Measurements from ENCODE around the gene ENTR1.

ENTR1 gene

DNA sequence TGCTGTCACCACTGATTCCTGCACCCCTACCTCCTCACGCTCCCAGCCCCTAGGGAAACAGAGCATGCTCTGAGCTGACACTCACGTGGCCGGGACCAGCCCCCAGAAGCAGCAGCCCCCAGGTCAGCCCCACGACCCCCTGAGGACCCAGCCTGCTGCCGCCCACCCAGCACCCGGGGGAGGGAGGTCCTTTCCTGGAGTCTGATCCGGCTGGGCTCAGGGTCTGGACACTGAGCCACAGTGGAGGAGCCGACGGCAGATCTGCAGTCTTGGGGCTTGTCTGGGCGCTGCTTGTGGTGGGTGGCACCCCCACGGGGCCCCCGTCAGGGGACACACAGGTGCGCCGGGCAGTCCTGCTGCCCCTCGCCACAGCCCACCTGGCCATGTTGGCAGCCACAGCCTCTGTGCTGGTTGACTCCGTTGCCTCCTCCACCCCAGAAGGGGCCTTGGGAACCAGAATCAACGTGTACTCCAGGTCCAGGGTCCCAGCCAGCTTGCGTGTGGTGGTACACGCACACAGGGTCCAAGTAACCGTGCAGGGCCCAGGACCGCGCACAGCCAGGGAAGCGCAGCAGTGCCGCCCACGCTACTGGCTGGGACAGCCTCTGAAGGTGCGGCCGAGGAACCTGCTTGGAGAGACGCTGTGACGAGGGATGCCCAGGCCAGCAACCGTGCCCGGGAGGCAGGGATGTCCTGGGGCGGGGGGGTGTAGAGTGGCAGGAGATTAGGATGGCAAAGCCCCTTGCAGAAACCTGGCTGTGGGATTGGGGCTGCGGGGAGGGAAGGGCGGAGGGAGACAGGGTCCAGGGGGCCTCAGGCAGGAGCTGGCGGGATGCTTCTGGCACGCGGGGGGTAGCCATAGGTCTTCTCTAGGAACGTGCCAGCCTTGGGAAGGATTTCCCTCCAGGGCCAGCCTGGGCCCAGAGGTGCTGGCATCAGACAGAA is 50.4 kb downstream of the ENTR1 start:
- no peak for DNase-seq

DNA sequence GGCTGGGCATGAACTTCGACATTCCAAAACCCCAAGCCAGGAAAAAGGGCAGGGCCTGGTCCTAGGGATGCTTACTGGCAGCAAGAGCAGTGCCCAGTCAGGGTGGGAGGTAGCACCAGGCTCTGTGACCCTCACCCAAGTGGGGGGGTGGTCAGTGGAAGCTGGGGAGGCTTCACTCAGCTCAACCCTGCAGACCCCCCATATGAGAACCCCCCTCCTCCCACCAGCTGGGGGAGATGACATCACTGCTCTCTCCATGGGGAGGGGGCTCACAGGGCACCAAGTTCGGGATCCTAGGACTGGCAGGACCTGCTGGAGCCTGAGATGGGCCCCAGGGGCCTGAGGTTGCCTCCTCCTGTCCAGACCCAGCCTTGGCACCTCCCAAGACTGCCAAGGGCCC is 51.5 kb downstream of the ENTR1 start:
- DNase-seq = no peak

DNA sequence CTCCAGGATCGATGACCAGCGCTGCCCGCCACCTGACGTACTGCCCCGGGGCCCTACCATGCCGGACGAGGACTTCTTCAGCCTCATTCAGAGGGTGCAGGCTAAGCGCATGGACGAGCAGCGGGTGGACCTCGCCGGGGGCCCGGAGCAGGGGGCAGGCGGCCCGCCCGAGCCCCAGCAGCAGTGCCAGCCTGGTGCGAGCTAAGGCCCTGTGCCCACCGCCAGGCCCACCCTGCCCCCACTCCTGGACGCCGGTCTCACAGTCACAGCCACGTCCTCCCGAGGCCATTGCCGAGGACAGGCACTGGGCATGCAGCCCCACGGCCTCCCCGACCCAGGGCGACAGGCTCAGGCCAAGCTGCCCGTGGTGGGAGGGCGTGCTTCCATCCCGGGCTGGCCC is 52.4 kb downstream of the ENTR1 start:
- no peak for DNase-seq

DNA sequence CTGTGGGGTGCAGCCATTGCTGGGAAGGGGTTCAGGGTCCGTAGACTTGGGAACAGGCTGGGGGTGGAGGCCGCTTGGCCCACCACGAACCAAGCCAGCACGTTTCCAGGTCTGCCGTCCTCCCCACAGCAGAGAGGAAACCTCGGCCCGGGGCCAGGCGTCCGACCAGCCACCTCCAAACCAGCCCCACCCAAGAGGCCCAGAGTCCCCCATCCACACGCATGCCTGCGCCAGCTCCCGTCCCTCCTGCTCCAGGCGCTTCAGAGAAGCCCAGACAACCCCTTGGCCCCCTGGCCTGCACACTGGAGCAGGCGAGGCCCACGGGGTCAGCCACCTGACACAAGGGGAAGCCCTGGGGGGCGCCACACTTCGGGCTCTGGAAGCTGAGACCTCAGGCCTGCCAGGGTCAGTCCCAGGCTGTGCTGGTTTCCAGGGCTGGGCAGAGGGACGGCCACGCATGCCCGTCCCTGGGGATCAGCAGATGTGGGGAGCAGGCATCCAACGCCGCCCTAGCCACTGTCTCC is 53.1 kb downstream of the ENTR1 start:
- no peak for DNase-seq

DNA sequence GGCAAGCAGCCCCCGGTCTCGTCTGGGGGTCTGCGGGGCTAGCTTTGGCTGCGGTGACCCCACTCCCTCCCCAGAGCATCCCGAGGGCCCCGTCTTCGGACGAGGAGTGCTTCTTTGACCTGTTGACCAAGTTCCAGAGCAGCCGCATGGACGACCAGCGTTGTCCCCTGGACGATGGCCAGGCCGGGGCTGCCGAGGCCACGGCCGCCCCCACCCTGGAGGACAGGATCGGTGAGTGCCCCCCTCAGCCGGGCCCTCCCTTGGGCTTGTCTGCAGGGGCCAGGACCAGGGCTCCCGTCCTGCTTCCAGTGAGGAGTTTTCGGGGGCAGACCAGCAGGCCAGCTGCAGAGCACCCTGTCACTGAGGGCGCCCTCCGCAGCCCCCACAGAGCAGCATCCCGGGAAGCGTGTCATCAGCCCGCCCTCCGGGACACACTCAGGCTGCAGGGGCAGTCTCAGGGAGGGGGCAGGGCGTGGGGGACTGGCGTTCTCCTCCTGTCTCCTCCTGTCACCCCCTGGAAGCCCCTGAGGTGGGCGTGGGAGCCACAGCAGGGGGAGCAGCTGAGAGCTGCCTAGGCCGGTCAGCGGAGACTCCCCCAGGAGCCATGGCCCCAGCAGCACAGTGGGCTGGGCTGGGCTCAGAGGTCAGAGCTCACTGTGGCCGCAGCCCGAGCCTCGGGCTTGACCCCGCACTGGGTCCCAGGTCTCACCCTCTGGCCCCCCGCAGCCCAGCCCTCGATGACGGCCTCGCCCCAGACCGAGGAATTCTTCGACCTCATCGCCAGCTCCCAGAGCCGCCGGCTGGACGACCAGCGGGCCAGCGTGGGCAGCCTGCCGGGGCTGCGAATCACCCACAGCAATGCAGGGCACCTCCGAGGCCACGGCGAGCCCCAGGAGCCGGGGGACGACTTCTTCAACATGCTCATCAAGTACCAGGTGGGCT is 54.5 kb downstream of the ENTR1 start:
- no peak for DNase-seq

DNA sequence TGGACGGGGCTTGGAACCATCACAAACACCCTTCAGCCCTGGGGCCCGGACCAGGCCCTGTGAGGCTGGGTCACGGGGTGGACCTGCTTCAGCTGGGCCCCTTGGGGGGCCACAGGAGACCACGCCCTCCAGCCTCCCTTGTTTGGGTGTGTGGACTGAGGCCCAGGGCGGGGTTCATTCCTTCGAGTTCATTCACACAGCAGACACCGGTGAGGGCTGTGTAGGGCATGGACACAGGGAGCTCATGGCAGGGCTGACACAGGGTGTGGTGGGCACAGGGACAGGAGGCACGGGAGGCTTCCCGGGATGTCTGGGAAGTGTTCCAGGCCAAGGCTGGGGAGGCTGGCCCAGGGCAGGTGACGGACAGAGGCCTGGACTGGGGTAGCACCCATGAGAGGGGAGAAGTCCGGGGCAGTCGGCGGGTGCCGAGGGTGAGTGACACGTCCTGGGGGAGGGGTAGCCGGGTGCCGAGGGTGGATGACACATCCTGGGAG is 55.8 kb downstream of the ENTR1 start:
- DNase-seq = no peak

DNA sequence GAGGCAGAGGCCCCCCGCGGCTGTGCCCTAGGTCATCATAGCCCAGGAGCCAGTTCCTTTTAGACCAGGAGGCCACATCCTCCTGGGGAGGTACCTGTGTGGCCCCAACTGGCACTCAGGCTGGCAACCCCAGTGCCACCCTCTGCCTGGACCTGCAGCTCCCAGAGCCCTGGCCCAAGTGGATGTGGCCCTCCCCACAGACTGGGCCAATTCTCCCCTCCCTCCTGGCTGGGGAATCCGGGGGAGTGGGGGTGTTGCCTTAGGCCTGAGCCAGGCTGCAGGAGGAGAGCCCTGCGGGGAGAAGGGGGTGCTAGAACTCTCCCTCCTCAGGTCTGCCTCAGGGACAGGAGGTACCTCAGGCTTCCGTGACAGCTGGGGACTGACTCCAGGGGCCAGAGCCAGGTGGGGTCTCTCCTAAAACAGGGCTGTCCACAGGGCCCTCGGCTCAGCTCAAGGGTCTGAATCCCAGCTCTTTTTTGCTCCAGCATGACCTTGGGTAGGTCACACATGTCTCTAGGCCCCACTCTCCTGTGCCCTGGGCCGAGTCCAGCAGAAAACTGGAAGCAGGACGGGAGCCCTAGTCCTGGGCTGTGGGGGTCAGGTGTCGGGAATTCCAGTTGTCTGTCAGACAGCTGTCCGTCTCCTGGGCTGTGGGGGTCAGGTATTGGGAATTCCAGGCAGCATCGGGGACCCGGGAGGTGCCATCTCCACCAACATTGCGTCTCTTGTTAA is 56.5 kb downstream of the ENTR1 start:
- no peak for DNase-seq

DNA sequence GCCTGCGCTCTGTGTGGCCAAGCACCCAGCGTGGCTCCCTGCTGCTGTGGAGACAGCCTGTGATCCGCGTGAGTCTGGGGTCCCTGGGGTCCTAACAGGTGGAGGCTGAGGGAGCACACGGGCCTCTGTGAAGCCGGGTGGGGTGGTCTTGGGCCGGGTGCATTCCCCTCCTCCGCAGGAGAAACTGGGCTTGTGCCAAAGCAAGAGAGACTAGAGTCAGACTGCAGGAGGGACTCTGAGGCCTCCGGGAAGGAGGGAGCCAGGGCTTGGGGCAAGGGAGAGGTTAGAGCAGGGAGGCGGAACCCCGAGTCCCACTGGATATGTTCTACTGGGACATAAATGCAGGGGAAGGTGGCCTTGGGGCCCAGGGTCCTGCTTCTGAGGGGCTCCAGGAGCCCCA is 57.3 kb downstream of the ENTR1 start:
- DNase-seq = no peak

DNA sequence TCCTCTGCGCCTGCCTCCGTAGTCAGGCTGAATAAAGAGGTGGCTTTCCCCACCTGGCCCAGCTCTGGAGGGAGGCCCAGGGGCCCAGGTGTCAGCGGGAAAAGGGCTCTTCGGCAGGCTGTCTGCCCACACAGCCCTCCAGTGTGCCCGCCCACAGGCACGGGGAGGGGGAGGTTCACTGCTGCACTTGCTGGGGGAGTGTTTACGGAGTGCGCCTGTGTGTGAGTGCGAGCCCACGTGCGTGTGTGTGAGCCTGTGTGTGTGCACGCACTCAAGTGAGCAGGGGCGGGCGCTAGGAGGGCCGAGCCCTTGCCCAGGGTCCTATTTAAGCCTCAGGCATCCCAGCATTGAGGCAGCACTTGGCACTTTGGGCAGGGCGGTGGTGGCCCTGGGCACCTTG is 57.7 kb downstream of the ENTR1 start:
- DNase-seq = no peak
